Breast epithelium (tissue), 3 donors: Measurements from ENCODE around the gene SLC35F1.

Experiments
- CTCF ChIP-seq, 3 donors: fragments of 450-650 bp; IDR thresholded peaks; one replicate each; pipeline ENCODE4 v1.5.1; 2016 to 2017; ENCODE audit warnings: antibody characterized with exemption in 3 of 3, mild to moderate bottlenecking in 3 of 3, moderate library complexity in 3 of 3
- POLR2A ChIP-seq: fragments of 450-650 bp; IDR thresholded peaks from one replicate; pipeline ENCODE4 v1.6.1; 2016; ENCODE audit warnings: antibody characterized with exemption, mild to moderate bottlenecking, moderate library complexity
- POLR2AphosphoS5 ChIP-seq, 3 donors: sonication (generic); formaldehyde crosslinking; IDR thresholded peaks; one replicate each; pipeline ENCODE4 v1.6.1; 2017; ENCODE audit warnings: antibody characterized with exemption in 3 of 3

- TF ChIP-seq CTCF (IDR thresholded peaks at IDR 0.05) (no peak), POLR2A (no peak), POLR2AphosphoS5 (IDR thresholded peaks at IDR 0.05) (no peak)
These were observed 419.6 kb downstream of the SLC35F1 start for GRCh38 chr6:118326712-118327111.
